Testis (tissue), 3 donors: ENCODE measurements around the gene SMG7. TPM values are rescaled to one million over a fixed set of nuclear protein-coding genes. Genes with fewer than 3 reads are reported as not detected.

Experiments
- DNase-seq: peaks from one replicate; pipeline ENCODE4 v3.0.0-alpha.2; 2019
- H3K27ac ChIP-seq, 2 donors: fragments of 200-600 bp; sonication (generic); one replicate each; pipeline ENCODE4 v1.5.1; 2019
- H3K27me3 ChIP-seq: fragments of 200-600 bp; sonication (generic); one replicate; pipeline ENCODE4 v1.5.1; 2019
- H3K36me3 ChIP-seq: fragments of 200-600 bp; sonication (generic); one replicate; pipeline ENCODE4 v1.5.1; 2017; ENCODE audit warnings: low read depth; ENCODE audit errors: missing control alignments
- H3K4me1 ChIP-seq: fragments of 200-600 bp; sonication (generic); one replicate; pipeline ENCODE4 v1.5.1; 2019
- H3K4me3 ChIP-seq, 2 donors: fragments of 200-600 bp; sonication (generic); one replicate each; pipeline ENCODE4 v1.5.1; 2017 to 2019
- H3K9me3 ChIP-seq: fragments of 200-600 bp; sonication (generic); one replicate; pipeline ENCODE4 v1.5.1; 2017
- CTCF ChIP-seq, 3 experiments: fragments of 450-650 bp in 2 of 3; fragments of 200-600 bp in 1 of 3; sonication (generic) in 1 of 3; IDR thresholded peaks; one replicate each; pipeline ENCODE4 v1.5.1; 2016 to 2019; ENCODE audit warnings: antibody characterized with exemption in 3 of 3, mild to moderate bottlenecking in 2 of 3, moderate library complexity in 1 of 3
- POLR2A ChIP-seq: fragments of 450-650 bp; IDR thresholded peaks from one replicate; pipeline ENCODE4 v1.6.1; 2017; ENCODE audit warnings: antibody characterized with exemption, mild to moderate bottlenecking, moderate library complexity
- WGBS, 2 donors: methylation state at CpG; one replicate each; pipeline ENCODE4 v1.1.5; 2018; 5-methylcytosine and 5-hydroxymethylcytosine counted together
- intact Hi-C: fragments of 100-400 bp; cut with DNase I; formaldehyde crosslinking; loops from one replicate; pipeline ENCODE4 v1.15.1; 2023; ENCODE audit warnings: low total_unique reads
- polyA plus RNA-seq: library from polyadenylated mRNA; stranded (reverse); fragments of 350-450 nt; fragmentation: Illumina TruSeq; extraction: RNeasy Lipid Tissue Mini Kit (QIAGEN cat#74804); gene quantifications from one replicate; pipeline ENCODE4 v1.2.3, GENCODE V29; 2014; ENCODE audit warnings: low read depth, low replicate concordance; ENCODE audit not compliant: insufficient read depth
- total RNA-seq, 2 donors: library from RNA; depleted of rRNA; stranded (reverse); fragments of >200 nt; gene quantifications; one replicate each; pipeline ENCODE4 v1.2.3, GENCODE V29; 2016

The SMG7 gene
- total and polyA plus RNA-seq, 3 donors from 2014 or later: 109 to 157 (median 139) TPM

- Histone ChIP-seq H3K9me3 (no peaks in the 10 kb centered on the region), H3K27ac (no peak overlapping the region), H3K4me1 (no peaks in the 10 kb centered on the region), H3K27me3 (no peaks in the 10 kb centered on the region), H3K36me3 (no peaks in the 10 kb centered on the region), H3K4me3 (no peak overlapping the region)
- TF ChIP-seq POLR2A (no peak), CTCF (IDR thresholded peaks at IDR 0.05) (no peak)
- DNase-seq: peak; percentile 25
- intact Hi-C loops: no loop called here
- 81 to 92% methylated on average over 12 of the region's 12 CpGs for WGBS, 2 donors
Measured at GRCh38 chr1:183568176-183569021, 96.1 kb downstream of the SMG7 start.

GRCh38 chr1:183569141-183569540 lies 96.8 kb downstream of the SMG7 start:
- no peaks in the 10 kb centered on the region for H3K36me3 ChIP-seq

GRCh38 chr1:183569801-183570200 lies 97.5 kb downstream of the SMG7 start:
- Histone ChIP-seq H3K27me3 (no peaks in the 10 kb centered on the region), H3K4me1 (no peaks in the 10 kb centered on the region), H3K4me3 (no peak overlapping the region), H3K9me3 (no peaks in the 10 kb centered on the region), H3K36me3 (no peaks in the 10 kb centered on the region), H3K27ac (no peak overlapping the region)
- no peak for TF ChIP-seq POLR2A
- no peak for TF ChIP-seq CTCF (IDR thresholded peaks at IDR 0.05)
- intact Hi-C loops: no loop called here
- 91 to 92% methylated on average over 3 of the region's 3 CpGs for WGBS, 2 donors
- DNase-seq: no peak

More at GRCh38 chr1:183569141-183569540, 96.8 kb downstream of the SMG7 start:
- 83 to 88% methylated on average over 4 of the region's 4 CpGs for WGBS, 2 donors
- no peak for DNase-seq
- Histone ChIP-seq H3K9me3 (no peaks in the 10 kb centered on the region), H3K4me3 (no peak overlapping the region), H3K4me1 (no peaks in the 10 kb centered on the region), H3K27ac (no peak overlapping the region), H3K27me3 (no peaks in the 10 kb centered on the region)
- intact Hi-C loops: no loop called here
- TF ChIP-seq POLR2A (no peak), CTCF (IDR thresholded peaks at IDR 0.05) (no peak)

GRCh38 chr1:183570451-183570850 lies 98.2 kb downstream of the SMG7 start:
- TF ChIP-seq POLR2A (no peak), CTCF (IDR thresholded peaks at IDR 0.05) (no peak)
- WGBS, 2 donors: 87 to 88% methylated on average over 4 of the region's 4 CpGs
- Histone ChIP-seq H3K9me3 (no peaks in the 10 kb centered on the region), H3K4me1 (no peaks in the 10 kb centered on the region), H3K27ac (no peak overlapping the region), H3K36me3 (no peaks in the 10 kb centered on the region), H3K27me3 (no peaks in the 10 kb centered on the region), H3K4me3 (no peak overlapping the region)
- DNase-seq: no peak
- intact Hi-C loops: no loop called here
